C4-2B (cell line): ENCODE measurements around the gene ASB13.
A peak's percentile ranks its signal among the peaks of the same experiment; 100 is the strongest.

Source experiments
- ZFX ChIP-seq: fragments of 450-650 bp; IDR thresholded peaks from 2 replicates; pipeline ENCODE4 v1.6.1; 2017
- TF ChIP-seq, protein P1 (sequence below): fragments of 450-650 bp; conservative IDR thresholded peaks from 2 replicates; pipeline ENCODE4 v1.5.1; 2017; ENCODE audit warnings: mild to moderate bottlenecking

- TF ChIP-seq, protein P1, sequence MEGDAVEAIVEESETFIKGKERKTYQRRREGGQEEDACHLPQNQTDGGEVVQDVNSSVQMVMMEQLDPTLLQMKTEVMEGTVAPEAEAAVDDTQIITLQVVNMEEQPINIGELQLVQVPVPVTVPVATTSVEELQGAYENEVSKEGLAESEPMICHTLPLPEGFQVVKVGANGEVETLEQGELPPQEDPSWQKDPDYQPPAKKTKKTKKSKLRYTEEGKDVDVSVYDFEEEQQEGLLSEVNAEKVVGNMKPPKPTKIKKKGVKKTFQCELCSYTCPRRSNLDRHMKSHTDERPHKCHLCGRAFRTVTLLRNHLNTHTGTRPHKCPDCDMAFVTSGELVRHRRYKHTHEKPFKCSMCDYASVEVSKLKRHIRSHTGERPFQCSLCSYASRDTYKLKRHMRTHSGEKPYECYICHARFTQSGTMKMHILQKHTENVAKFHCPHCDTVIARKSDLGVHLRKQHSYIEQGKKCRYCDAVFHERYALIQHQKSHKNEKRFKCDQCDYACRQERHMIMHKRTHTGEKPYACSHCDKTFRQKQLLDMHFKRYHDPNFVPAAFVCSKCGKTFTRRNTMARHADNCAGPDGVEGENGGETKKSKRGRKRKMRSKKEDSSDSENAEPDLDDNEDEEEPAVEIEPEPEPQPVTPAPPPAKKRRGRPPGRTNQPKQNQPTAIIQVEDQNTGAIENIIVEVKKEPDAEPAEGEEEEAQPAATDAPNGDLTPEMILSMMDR: peak; percentile 96
- 0 out of 2 replicates have a peak, but pooled peaks have one; percentile 14 for TF ChIP-seq ZFX
These were observed 43.2 kb downstream of the ASB13 start for GRCh38 chr10:5623081-5623748.
